Sigmoid colon (tissue), 7 donors: ENCODE data around the gene STX17. TPM values are rescaled to one million over a fixed set of nuclear protein-coding genes. Genes with fewer than 3 reads are reported as not detected.

Experiments
- DNase-seq: peaks from one replicate; pipeline ENCODE4 v3.0.0-alpha.2; 2019
- H3K27ac ChIP-seq, 4 donors: fragments of 200-600 bp; sonication (generic); one replicate each; pipeline ENCODE4 v1.5.1; 2016 to 2019; ENCODE audit warnings: mild to moderate bottlenecking in 1 of 4
- H3K27me3 ChIP-seq, 3 donors: fragments of 200-600 bp; sonication (generic); one replicate each; pipeline ENCODE4 v1.5.1; 2019; ENCODE audit warnings: mild to moderate bottlenecking in 1 of 3
- H3K36me3 ChIP-seq, 4 donors: fragments of 200-600 bp; sonication (generic); one replicate each; pipeline ENCODE4 v1.5.1; 2016 to 2019
- H3K4me1 ChIP-seq, 4 donors: fragments of 200-600 bp; sonication (generic); one replicate each; pipeline ENCODE4 v1.5.1; 2017 to 2019
- H3K4me3 ChIP-seq, 4 donors: fragments of 200-600 bp; sonication (generic); one replicate each; pipeline ENCODE4 v1.5.1; 2017 to 2019; ENCODE audit warnings: mild to moderate bottlenecking in 2 of 4, moderate library complexity in 1 of 4
- H3K9me3 ChIP-seq, 4 donors: fragments of 200-600 bp in 3 of 4; sonication (generic) in 3 of 4; one replicate each; pipeline versions ENCODE4 v1.5.1 to v1.6.1; 2013 to 2019
- CTCF ChIP-seq, 4 experiments: fragments of 450-650 bp in 3 of 4; fragments of 200-600 bp in 1 of 4; IDR thresholded peaks; one replicate each; pipeline ENCODE4 v1.5.1; 2016 to 2019; ENCODE audit warnings: antibody characterized with exemption in 4 of 4, mild to moderate bottlenecking in 3 of 4, moderate library complexity in 2 of 4
- EP300 ChIP-seq, 4 donors: sonication (generic); formaldehyde crosslinking; IDR thresholded peaks; one replicate each; pipeline ENCODE4 v1.6.1; 2017; ENCODE audit warnings: antibody characterized with exemption in 4 of 4
- POLR2A ChIP-seq, 2 donors: fragments of 450-650 bp; IDR thresholded peaks; one replicate each; pipeline ENCODE4 v1.6.1; 2016; ENCODE audit warnings: antibody characterized with exemption in 2 of 2, mild to moderate bottlenecking in 2 of 2, moderate library complexity in 2 of 2
- POLR2AphosphoS5 ChIP-seq, 4 donors: sonication (generic); formaldehyde crosslinking; IDR thresholded peaks; one replicate each; pipeline ENCODE4 v1.6.1; 2017; ENCODE audit warnings: antibody characterized with exemption in 4 of 4
- WGBS, 2 donors: extraction: QIAGEN DNeasy Blood & Tissue Kit; methylation state at CpG; one replicate each; pipeline ENCODE4 v1.1.7; 2013; 5-methylcytosine and 5-hydroxymethylcytosine counted together
- intact Hi-C: fragments of 100-400 bp; cut with DNase I; formaldehyde crosslinking; loops from one replicate; pipeline ENCODE4 v1.15.1; 2023
- polyA plus RNA-seq, 3 donors: library from polyadenylated mRNA; stranded (reverse); fragments of 200-250 nt; gene quantifications; one replicate each; pipeline ENCODE4 v1.2.3, GENCODE V29; 2013
- total RNA-seq, 4 donors: library from RNA; depleted of rRNA; stranded (reverse); fragments of >200 nt; gene quantifications; one replicate each; pipeline ENCODE4 v1.1.0, GENCODE V29; 2016
- donor health status: healthy with polysubstance abuse.
- donor health status: Bipolar disorder and iron deficiency.
- donor health status: healthy.

The STX17 gene
- total and polyA plus RNA-seq, 7 donors = 10.8 to 63.7 (median 33.4) TPM

GRCh38 chr9:99921875-99922710, 15.6 kb downstream of the STX17 start:
- TF ChIP-seq POLR2AphosphoS5 (IDR thresholded peaks at IDR 0.05) (no peak), EP300 (IDR thresholded peaks at IDR 0.05) (no peak), POLR2A (IDR thresholded peaks at IDR 0.05) (no peak), CTCF (IDR thresholded peaks at IDR 0.05) (no peak)
- no peak overlapping the region for H3K4me3 ChIP-seq
- intact Hi-C loops = no loop called here
- no peak overlapping the region for H3K27ac ChIP-seq
- H3K4me1 ChIP-seq = no peaks in the 10 kb centered on the region
- peaks cover 0 to 68% (median 22%) of the 10 kb centered on the region in 4 donors for H3K36me3 ChIP-seq
- H3K27me3 ChIP-seq = no peaks in the 10 kb centered on the region
- no peak for DNase-seq
- WGBS, 2 donors = 75 to 79% methylated on average over 4 of the region's 4 CpGs
- peaks cover 0 to 7% (median 4%) of the 10 kb centered on the region in 4 donors for H3K9me3 ChIP-seq

- DNase-seq = no peak
- Histone ChIP-seq H3K4me1 (no peaks in the 10 kb centered on the region), H3K27ac (no peak overlapping the region), H3K4me3 (no peak overlapping the region), H3K9me3 (peaks cover 0 to 7% (median 4%) of the 10 kb centered on the region in 4 donors), H3K27me3 (no peaks in the 10 kb centered on the region), H3K36me3 (peaks cover 0 to 62% (median 18%) of the 10 kb centered on the region in 4 donors)
- TF ChIP-seq EP300 (IDR thresholded peaks at IDR 0.05) (no peak), POLR2AphosphoS5 (IDR thresholded peaks at IDR 0.05) (no peak), CTCF (IDR thresholded peaks at IDR 0.05) (no peak), POLR2A (IDR thresholded peaks at IDR 0.05) (no peak)
- intact Hi-C loops = no loop called here
Observed at GRCh38 chr9:99922711-99923030, 16.2 kb downstream of the STX17 start.

DNA sequence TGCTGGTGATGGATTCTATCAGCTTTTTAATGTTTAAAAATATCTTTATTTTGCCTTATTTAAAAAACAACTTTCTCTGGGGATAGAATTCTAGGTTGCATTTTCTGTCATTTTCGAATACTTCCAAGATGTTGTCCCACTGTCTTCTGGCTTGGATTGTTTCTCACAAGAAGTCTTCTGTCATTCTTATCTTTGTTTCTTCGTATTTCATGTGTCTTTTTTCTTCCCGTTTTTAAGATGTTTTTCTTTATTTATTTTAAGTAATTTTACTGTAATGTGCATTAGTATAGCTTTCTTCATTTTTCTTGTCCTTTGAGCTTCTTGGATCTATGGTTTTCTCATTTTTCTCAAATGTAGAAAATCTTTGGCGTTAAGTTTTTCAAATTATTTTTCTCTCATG, 19.1 kb downstream of the STX17 start:
- no peak overlapping the region for H3K27ac ChIP-seq
- peaks cover 0 to 57% (median 17%) of the 10 kb centered on the region in 4 donors for H3K36me3 ChIP-seq
- DNase-seq = no peak
- no peak overlapping the region for H3K4me3 ChIP-seq
- intact Hi-C loops = no loop called here
- H3K9me3 ChIP-seq = peaks cover 0 to 7% (median 4%) of the 10 kb centered on the region in 4 donors
- 95 to 97% methylated on average over 4 of the region's 4 CpGs for WGBS, 2 donors
- H3K4me1 ChIP-seq = no peaks in the 10 kb centered on the region
- H3K27me3 ChIP-seq = no peaks in the 10 kb centered on the region
- TF ChIP-seq POLR2AphosphoS5 (IDR thresholded peaks at IDR 0.05) (no peak), POLR2A (IDR thresholded peaks at IDR 0.05) (no peak), CTCF (IDR thresholded peaks at IDR 0.05) (no peak), EP300 (IDR thresholded peaks at IDR 0.05) (no peak)

DNA sequence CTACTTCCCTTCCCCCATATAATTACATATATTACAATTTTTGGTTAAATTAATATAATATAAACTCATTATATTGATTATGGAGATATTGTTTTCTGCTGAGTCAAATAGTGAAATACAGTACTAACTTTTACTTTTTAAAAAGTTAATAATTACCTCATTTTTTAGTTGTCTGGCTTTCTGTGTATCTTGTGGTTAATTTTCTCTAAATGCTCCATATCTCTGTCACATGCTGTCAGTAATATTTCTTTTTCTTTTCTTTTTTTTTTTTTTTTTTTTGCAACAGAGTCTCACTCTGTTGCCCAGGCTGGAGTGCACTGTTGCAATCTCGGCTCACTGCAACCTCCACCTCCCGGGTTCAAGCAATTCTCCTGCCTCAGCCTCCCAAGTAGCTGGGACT, 23.2 kb downstream of the STX17 start:
- intact Hi-C loops = no loop called here
- Histone ChIP-seq H3K27ac (no peak overlapping the region), H3K4me3 (no peak overlapping the region), H3K9me3 (peaks cover 0 to 7% (median 4%) of the 10 kb centered on the region in 4 donors), H3K4me1 (no peaks in the 10 kb centered on the region), H3K27me3 (no peaks in the 10 kb centered on the region), H3K36me3 (peaks cover 0 to 30% (median 3%) of the 10 kb centered on the region in 4 donors)
- 92 to 96% methylated on average over 2 of the region's 2 CpGs for WGBS, 2 donors
- DNase-seq = no peak
- TF ChIP-seq POLR2A (IDR thresholded peaks at IDR 0.05) = no peak
- TF ChIP-seq POLR2AphosphoS5 (IDR thresholded peaks at IDR 0.05) = no peak
- TF ChIP-seq EP300 (IDR thresholded peaks at IDR 0.05) = no peak
- no peak for TF ChIP-seq CTCF (IDR thresholded peaks at IDR 0.05)
